Ishikawa (cell line): ENCODE measurements around the gene LCP2.

Source experiments
- CEBPB ChIP-seq: IDR thresholded peaks from 2 replicates; pipeline ENCODE4 v1.6.1; 2012
- CREB1 ChIP-seq: IDR thresholded peaks from 2 replicates; pipeline ENCODE4 v1.6.1; 2012; ENCODE audit warnings: low read depth
- EGR1 ChIP-seq: IDR thresholded peaks from 2 replicates; pipeline ENCODE4 v1.6.1; 2012
- EP300 ChIP-seq: IDR thresholded peaks from 2 replicates; pipeline ENCODE4 v1.6.1; 2012; ENCODE audit warnings: borderline replicate concordance
- FOXM1 ChIP-seq: IDR thresholded peaks from 2 replicates; pipeline ENCODE4 v1.6.1; 2012; ENCODE audit warnings: low read depth, borderline replicate concordance
- NFIC ChIP-seq: IDR thresholded peaks from 2 replicates; pipeline ENCODE4 v1.6.1; 2012
- RAD21 ChIP-seq: IDR thresholded peaks from 2 replicates; pipeline ENCODE4 v1.6.1; 2012; ENCODE audit warnings: low read depth
- TAF1 ChIP-seq: IDR thresholded peaks from 2 replicates; pipeline ENCODE4 v1.6.1; 2012; ENCODE audit warnings: low read depth, mild to moderate bottlenecking
- YY1 ChIP-seq: IDR thresholded peaks from 2 replicates; pipeline ENCODE4 v1.6.1; 2012; ENCODE audit warnings: low read depth
- ZBTB7A ChIP-seq: IDR thresholded peaks from 2 replicates; pipeline ENCODE4 v1.6.1; 2012; ENCODE audit warnings: low read depth
- TF ChIP-seq, protein P1 (sequence below): IDR thresholded peaks from 2 replicates; pipeline ENCODE4 v1.6.1; 2012
- TF ChIP-seq, protein P2 (sequence below): IDR thresholded peaks from 2 replicates; pipeline ENCODE4 v1.6.1; 2012; ENCODE audit warnings: low read depth, mild to moderate bottlenecking

DNA sequence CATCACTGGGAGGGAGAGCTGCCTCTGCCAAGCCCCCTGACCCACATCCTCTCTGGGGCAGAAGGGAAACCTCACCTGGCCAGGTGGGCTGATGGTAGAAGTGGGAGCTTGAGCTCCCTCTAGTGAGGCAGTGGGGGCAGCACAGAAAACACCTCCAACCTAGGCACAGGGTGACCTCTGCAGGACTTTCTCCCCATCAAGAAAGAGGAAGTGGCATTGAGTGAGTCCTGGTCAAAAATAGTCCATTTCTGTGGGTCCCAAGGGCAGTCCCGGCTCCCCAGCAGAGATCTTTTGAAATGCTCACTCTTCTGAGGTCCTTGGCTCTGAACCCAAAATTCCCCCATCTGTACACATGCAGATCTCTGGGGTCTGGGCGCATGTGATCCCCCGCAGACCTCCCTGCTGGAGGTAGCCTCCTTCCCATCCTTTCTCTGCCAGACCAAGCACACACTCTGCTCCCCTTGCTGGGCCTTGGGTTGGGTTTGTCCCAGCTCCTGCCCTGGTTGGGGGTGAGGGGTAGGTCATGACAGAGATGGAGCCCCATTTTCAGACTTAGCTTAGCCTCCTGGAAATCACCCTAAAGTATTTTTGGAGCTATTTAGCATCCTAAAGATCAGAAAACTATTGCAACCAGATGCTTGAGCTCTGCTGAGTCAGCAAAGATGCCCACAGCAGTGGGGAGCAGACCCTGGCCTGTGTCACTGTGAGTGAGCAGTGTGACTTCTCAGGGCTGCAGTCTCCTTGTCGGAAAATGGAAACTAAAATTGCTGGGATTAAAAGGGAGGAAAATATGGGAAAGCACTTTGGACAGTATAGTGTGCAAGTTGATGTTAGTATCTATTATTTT is 41.6 kb upstream of the LCP2 start:
- TF ChIP-seq TAF1 (no peak), RAD21 (peak; percentile 53), EP300 (no peak), YY1 (no peak), FOXM1 (no peak), EGR1 (no peak), CEBPB (no peak), ZBTB7A (no peak), CREB1 (no peak), NFIC (no peak)
- TF ChIP-seq, protein P1, sequence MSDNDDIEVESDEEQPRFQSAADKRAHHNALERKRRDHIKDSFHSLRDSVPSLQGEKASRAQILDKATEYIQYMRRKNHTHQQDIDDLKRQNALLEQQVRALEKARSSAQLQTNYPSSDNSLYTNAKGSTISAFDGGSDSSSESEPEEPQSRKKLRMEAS = no peak
- TF ChIP-seq, protein P2, sequence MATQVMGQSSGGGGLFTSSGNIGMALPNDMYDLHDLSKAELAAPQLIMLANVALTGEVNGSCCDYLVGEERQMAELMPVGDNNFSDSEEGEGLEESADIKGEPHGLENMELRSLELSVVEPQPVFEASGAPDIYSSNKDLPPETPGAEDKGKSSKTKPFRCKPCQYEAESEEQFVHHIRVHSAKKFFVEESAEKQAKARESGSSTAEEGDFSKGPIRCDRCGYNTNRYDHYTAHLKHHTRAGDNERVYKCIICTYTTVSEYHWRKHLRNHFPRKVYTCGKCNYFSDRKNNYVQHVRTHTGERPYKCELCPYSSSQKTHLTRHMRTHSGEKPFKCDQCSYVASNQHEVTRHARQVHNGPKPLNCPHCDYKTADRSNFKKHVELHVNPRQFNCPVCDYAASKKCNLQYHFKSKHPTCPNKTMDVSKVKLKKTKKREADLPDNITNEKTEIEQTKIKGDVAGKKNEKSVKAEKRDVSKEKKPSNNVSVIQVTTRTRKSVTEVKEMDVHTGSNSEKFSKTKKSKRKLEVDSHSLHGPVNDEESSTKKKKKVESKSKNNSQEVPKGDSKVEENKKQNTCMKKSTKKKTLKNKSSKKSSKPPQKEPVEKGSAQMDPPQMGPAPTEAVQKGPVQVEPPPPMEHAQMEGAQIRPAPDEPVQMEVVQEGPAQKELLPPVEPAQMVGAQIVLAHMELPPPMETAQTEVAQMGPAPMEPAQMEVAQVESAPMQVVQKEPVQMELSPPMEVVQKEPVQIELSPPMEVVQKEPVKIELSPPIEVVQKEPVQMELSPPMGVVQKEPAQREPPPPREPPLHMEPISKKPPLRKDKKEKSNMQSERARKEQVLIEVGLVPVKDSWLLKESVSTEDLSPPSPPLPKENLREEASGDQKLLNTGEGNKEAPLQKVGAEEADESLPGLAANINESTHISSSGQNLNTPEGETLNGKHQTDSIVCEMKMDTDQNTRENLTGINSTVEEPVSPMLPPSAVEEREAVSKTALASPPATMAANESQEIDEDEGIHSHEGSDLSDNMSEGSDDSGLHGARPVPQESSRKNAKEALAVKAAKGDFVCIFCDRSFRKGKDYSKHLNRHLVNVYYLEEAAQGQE = no peak
